EH (cell line): ENCODE data around the gene SORCS2.

Experiments
- DNase-seq: peaks from one replicate; pipeline ENCODE4 v3.0.0-alpha.2; 2015; ENCODE audit warnings: low read depth

Gene SORCS2

GRCh38 chr4:7510538-7510937 lies 318.2 kb downstream of the SORCS2 start:
- DNase-seq = no peak

GRCh38 chr4:7511525-7511924 lies 319.2 kb downstream of the SORCS2 start:
- DNase-seq = no peak

GRCh38 chr4:7512428-7512827 lies 320.1 kb downstream of the SORCS2 start:
- DNase-seq = no peak

- no peak for DNase-seq
Measured at GRCh38 chr4:7512946-7513345, 320.6 kb downstream of the SORCS2 start.

- DNase-seq = peak; percentile 87
Measured at GRCh38 chr4:7513671-7514070, 321.3 kb downstream of the SORCS2 start.

- DNase-seq = no peak
Measured at GRCh38 chr4:7514281-7514680, 321.9 kb downstream of the SORCS2 start.

GRCh38 chr4:7514789-7515188 lies 322.5 kb downstream of the SORCS2 start:
- DNase-seq = no peak

GRCh38 chr4:7515390-7515902 lies 323.1 kb downstream of the SORCS2 start:
- no peak for DNase-seq

GRCh38 chr4:7516096-7516772 lies 323.9 kb downstream of the SORCS2 start:
- DNase-seq = no peak

GRCh38 chr4:7516773-7517144 lies 324.4 kb downstream of the SORCS2 start:
- no peak for DNase-seq

- no peak for DNase-seq
Measured at GRCh38 chr4:7518871-7519637, 326.7 kb downstream of the SORCS2 start.

GRCh38 chr4:7519638-7520376 lies 327.5 kb downstream of the SORCS2 start:
- no peak for DNase-seq

GRCh38 chr4:7521666-7522065 lies 329.3 kb downstream of the SORCS2 start:
- no peak for DNase-seq

GRCh38 chr4:7522452-7523220 lies 330.3 kb downstream of the SORCS2 start:
- DNase-seq = no peak

GRCh38 chr4:7523526-7523925 lies 331.2 kb downstream of the SORCS2 start:
- no peak for DNase-seq

GRCh38 chr4:7524064-7524682 lies 331.8 kb downstream of the SORCS2 start:
- no peak for DNase-seq

GRCh38 chr4:7524843-7525242 lies 332.5 kb downstream of the SORCS2 start:
- DNase-seq = no peak

GRCh38 chr4:7526491-7526890 lies 334.2 kb downstream of the SORCS2 start:
- no peak for DNase-seq

- DNase-seq = no peak
Measured at GRCh38 chr4:7526929-7527535, 334.7 kb downstream of the SORCS2 start.

GRCh38 chr4:7529368-7530080 lies 337.2 kb downstream of the SORCS2 start:
- DNase-seq = no peak
